HG03280 (cell line): ENCODE results near the gene PRKAR2A.

ENCODE experiments used
- ATAC-seq: cut with Tn5 transposase; IDR thresholded peaks from one replicate; pipeline ENCODE4 v1.9.1; 2021; ENCODE audit warnings: mild to moderate bottlenecking, moderate library complexity; ENCODE audit not compliant: unreplicated experiment

Gene PRKAR2A

DNA sequence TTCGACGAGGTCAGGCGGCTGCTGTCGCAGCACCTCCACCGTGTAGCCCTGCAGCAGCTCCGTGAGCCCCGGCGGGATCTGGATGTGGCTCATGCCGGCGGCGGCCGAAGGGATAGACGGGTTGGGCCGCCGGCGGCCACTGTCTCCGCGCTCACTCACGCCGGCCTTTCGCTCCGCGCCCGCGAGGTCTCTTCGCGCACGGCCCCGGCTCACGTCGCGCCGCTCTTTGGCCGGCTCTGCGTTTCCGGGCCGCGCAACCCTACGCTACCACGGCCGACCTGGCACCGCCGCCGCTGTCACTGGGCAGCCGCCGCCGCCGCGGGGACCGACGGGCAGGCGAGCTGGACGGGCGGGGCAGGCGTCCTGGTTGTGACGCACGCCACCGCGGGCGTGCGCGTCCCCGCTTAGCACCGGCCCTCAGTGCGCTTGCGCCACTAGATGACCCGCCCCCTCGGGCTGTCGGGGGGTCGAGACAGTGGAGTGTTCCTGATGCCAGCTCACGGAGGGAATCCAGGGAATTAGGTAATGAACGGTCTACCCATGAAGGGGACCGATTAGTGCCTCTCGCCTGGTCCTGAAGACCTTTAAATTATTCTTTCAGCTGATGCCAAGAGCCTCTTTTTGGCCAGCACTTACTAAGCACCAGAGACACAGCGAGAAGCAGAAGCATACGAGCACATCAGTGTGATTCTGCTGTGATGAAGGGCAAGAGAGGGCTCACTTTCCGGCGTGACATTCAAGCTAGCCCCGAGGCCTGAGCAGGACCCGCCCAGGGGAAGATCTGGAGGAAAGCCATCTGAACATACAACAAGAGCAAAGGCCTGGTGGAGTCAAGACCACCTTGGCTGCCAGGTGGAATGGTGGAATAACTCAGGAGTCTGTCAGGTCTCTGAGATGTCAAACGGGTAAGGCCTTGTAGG is at the start of gene PRKAR2A:
TSS of gene PRKAR2A (minus strand) at position 371 of the 920 bp plus-strand sequence. CDS start at position 93, 278 bp downstream.
- ATAC-seq, result peak; percentile 91

DNA sequence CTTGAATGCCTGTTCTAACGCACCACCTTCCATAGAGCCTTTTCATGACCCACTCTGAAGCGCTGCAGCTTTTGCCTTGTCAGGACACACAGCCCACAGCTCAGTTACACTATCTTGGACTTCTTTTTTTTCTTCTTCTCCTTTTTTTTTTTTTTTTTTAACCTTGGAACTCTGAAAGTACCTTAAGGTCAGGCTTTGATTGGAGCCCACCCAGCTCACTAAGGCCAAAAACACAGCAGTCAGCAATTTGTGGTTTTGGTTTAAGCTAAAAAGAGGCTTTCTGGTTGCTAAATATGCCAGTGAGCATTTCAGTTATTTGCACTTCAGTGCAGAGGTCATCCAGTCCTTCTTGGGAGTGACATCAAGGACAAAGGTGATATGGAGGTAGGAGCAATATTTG is 49.3 kb upstream of the PRKAR2A start:
- ATAC-seq, result no peak

DNA sequence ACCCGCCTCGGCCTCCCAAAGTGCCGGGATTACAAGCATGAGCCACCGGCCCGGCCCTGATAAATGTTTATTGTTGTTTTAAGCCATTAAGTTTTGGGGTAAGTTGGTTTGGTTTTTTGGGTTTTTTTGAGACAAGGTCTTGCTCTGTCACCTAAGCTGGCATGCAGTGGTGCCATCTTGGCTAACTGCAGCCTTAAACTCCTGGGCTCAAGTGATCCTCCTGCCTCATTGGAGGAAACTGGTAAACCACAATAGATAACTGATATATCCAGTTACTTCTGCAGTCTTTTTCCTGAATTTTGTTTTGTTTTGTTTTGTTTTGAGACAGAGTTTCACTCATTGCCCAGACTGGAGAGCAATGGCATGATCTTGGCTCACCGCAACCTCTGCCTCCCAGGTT is 46.8 kb upstream of the PRKAR2A start:
- no peak for ATAC-seq

DNA sequence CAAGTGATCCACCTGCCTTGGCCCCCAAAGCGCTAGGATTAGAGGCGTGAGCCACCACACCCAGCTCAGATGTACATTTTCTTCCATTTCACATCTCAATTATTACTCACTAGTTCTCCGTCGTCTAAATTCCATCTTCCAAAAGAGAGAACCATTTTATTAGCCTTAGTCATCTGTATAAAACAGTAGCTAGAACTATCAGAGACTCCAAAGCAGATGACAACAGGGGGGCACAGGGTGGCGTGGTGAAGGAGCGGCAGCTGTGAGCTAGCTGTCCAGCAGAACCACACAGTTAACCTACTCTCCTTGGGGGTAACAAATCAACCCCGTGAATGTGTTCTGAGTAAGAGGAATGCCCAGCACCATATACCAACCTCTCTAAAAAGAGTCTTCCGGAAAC is 43.9 kb upstream of the PRKAR2A start:
- no peak for ATAC-seq

DNA sequence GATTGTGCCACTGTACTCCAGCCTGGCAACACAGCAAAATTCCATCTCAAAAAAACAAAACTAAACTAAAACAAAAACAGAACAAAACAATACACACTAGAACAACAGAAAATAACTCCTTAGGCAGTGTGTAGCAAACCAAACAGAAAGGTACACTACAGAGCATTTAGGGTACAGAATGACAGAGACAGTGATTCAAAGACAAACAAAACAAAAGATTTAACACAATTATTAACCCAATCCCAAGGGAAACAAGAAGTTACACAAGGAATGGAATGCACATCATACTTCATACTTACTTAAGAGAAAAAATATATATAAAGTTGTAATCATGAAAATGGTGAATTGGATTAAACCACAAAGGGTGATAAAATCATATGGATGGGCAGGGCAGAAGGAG is 38.1 kb upstream of the PRKAR2A start:
- no peak for ATAC-seq

DNA sequence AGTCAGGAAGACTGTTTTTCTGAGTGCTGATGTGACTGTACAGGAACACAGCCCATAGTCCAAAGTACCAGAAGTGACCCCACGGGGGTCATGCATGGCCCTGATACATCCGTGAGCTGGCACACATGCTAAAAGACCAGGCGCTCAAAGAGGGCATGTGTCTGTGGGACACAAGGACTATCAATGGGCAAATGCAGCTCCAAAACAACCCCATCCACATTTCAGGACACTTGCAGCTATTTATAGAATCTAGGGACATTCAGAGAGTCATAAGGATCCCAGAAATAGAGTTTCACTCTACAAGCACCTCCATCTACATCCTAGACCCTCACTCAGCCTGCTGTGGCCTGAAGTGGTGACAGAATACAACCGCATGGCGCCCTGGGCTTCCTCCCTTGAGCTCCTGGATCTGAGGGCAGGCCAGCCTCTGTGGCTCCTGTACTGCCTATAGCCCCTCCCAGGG is 34.0 kb upstream of the PRKAR2A start:
- ATAC-seq, result no peak

DNA sequence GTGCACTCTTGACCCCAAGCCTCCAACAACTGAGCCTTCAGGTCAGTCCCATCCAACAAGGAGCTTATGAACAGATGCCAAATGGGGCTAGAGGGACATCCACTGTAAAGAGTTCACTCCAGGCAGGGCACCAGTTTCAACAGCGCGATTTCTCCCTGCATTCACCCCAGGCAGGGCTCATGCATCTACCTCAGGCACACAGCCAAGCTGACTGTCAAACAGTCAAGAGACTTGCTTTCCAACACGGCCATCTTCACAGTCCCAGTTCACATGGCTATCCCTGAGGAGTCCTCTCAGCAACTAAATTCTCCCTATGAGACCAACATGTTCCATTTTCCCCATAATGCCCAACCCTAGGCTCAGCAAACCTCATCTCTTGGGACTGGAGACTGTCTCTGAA is 33.3 kb upstream of the PRKAR2A start:
- ATAC-seq, result no peak

DNA sequence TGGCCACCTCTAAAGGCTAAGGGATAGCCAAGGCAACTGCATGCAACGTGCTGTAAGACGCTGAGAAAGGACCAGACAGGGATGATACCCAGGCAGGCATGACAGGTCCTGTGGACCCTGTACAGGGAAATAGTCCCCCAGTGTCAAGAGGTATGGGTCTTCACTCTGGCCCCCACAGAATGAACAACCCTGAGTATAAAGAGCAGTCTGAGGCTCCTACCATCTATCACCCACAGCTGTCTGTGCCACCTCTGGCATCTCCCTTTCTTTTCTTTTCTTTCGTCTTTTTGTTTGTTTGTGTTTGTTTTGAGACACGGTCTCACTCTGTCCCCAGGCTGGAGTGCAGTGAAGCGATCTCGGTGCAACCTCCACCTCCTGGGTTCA is 32.3 kb upstream of the PRKAR2A start:
- no peak for ATAC-seq

DNA sequence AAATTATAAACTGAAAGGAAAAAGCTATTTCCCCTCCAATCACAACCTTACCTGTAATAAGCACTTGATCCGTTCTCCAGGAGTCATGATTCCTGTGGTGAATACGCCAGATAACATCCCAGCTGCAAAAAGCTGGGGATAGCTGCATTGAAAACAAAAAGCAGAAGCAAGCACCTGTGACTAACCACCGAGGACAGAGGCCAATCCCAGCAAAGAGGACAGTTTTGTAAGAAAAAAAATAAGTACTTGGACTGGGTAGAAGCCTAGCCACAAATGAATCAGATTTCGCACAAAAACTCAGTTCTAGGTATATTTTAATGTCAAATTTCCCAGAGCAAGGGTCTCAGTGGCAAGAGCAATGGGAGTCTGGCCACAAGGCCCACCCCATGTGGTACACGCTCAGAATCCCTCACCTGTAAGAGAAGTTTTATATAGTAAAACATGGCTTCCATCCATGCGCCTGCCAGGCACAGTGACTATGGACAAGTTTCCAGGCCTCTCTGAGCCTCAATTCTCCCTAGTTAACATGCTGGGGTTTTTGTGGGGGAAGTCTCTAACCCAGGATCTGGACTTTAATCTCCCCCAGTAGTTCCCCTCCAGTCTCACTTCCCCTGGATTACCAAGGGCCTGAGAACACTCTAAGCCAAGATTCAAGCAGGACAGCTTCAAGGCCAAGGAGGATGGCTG is 31.8 kb upstream of the PRKAR2A start:
- ATAC-seq, result no peak

DNA sequence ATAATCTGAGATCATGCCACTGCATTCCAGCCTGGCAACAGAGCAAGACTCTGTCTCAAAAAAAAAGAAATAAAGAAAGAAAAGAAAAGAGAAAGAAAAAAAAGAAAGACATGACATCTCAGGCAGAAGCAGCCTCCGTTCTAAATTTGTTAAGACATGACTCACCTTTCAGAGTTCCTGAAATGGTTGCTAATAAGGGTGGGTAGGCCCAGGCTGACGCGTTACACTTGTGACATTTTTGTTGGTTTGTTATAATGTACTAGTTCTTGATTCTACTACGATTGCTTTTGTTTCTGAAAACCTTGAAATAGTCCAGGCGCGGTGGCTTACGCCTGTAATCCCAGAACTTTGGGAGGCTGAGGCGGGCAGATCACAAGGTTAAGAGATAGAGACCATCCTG is 30.0 kb upstream of the PRKAR2A start:
- no peak for ATAC-seq

DNA sequence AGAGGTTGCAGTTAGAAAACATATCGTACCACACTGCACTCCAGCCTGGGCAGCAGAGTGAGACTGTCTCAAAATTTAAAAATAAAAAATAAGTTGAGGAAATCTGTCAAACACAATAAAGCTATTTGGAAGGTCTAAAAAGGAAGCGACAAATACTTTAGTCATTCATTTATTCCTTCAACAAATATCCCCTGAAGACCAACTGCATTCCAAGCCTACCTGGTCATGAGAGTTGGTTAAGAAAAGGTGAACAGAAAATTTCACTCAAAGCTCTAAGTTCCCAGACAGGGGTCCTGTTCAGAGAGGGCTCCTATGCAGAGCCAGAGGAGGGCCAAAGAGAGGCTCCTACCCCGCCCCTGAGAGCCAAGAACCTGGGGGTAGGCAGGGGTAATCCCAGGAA is 15.4 kb upstream of the PRKAR2A start:
- no peak for ATAC-seq

DNA sequence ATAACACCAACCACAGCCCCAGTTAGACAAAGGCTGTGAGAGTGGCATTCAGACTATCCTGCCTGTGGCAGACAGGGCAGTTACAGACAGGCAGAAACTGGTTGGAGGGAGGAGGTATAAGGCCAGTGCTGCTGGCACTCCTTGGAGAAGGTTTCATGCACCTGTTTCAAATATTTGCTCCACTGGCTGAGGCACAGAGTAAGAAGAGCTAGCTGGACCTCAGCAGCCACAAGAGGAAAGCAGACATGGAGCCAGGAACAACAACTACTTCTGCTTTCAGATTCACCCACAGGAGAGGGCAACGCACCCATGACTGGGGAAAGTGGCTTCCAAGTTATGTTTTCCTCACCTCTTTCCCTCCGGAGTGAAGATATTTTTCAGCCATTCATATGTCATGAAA is 11.5 kb upstream of the PRKAR2A start:
- no peak for ATAC-seq

DNA sequence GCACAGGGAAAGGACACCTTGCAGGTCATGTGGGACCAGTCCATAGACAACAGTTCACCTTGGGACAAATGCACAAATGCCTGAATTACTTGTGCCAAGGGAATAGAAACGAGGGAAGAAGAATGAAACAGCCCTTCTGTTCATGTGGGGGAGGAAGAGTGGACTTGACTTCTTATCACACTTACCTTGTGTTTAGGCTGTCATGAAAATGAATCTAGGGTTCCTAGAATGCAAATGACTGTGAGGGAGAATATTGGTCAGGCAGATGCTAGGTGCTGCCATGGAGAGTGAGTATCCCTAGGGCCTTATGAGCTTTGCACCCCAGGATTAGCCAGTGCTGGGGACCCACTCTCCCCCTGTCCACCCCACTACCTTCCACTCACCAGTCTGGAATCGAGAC is 11.0 kb upstream of the PRKAR2A start:
- ATAC-seq, result no peak

DNA sequence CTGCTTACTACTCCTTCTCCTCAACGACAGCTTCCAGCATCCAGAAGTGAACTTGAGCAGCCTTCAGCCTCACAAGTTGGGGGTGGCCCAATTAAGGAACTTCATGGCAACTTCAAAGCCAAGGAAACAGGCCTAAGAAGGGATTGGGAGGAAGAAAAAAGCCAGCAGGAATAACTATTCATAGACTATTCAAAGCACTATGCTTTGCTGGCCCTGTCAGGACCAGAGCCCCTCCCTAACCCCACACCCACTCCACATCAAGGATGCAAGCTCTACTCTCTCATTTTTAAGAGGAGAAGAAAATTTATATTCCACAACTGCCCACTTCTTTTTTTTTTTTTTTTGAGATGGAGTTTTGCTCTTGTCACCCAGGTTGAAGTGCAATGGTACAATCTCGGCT is 10.0 kb upstream of the PRKAR2A start:
- no peak for ATAC-seq

DNA sequence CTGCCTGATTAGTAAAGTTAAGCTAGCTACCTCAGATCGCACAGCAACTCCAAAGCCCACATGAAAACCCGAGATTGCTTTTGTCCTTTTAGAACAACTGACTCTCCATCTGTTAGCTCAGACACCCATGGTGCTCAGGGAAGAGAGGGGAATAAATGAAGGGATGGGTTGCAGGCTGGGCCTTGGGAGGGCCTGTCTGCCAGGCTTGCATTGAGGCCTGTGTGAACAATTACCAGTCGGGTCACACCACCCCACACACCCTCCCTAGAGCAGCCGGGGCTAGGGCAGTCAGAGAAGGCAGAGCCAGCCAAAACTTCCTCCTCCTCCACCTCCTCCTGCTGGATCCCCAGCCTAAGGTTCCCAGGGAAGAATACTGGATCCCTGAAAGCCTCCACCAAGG is 8.8 kb upstream of the PRKAR2A start:
- no peak for ATAC-seq

DNA sequence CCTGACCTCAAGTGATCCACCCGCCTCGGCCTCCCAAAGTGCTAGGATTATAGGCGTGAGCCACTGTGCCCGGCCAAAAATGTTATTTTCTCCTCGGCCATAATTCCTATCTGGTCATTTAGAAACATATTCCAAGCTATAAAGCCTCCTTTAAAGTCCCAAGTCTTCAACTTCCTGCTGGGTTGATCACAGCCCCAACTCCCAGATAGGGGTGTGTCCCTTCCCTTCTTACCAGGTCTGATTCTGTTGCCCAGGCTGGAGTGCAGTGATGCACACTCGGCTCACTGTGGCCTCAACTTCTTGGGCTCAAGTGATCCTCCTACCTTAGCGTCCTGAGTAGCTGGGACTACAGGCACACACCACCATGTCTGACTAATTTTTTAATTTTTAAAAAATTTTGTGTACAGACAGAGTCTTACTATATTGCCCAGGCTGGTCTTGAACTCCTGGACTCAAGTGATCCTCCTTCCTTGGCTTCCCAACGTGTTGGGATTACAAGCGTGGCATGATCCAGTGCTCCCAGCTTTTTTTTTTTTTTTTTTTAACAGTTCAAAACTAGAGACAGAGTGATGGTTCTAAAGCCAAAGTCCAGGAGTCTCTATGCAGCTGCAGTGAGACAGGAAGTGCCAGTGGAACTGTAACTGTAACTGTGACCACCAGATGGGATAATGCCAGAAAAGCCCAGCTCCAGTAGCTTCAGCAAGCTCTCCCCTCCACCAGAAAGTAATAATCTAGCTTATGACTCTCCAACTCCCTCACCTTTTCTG is 8.2 kb upstream of the PRKAR2A start:
- no peak for ATAC-seq

DNA sequence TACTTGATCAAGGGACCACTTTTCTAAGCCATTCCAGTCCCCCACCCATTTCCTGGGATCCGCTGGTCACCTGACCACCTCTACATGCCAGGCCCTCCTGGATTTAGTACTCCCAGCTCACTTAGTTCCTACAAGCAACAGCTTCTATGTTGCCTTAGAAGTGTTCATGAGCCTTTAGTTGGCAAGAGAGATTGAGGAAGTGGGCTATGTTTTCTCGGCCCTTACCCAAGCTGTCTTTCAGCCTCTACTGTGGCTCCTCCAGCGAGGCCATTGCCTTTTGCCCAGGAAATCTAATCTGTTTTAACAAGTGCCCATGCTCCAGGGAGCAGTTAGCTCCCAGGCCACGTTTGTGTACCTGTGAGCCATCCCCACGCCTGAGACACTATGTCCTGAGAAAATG is 4.5 kb upstream of the PRKAR2A start:
- no peak for ATAC-seq

DNA sequence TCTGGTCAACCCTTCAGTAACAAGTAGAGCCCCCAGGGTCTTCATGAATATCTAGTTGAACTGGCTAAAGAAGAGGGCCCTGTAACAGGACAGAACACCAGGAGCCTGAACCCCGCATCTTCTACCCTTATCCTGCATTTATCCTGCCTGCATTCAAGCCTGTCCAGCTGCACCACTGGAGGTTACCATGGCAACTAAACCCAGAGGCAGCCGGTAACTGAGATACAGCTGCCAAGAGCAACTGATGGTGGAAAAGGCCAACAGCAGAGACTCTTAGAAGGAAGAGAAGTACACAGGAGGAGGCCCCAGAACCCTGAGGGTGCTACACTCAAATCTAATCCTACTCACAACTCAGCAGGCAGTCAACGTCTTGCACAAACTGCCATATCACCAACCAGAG is 3.7 kb upstream of the PRKAR2A start:
- no peak for ATAC-seq

DNA sequence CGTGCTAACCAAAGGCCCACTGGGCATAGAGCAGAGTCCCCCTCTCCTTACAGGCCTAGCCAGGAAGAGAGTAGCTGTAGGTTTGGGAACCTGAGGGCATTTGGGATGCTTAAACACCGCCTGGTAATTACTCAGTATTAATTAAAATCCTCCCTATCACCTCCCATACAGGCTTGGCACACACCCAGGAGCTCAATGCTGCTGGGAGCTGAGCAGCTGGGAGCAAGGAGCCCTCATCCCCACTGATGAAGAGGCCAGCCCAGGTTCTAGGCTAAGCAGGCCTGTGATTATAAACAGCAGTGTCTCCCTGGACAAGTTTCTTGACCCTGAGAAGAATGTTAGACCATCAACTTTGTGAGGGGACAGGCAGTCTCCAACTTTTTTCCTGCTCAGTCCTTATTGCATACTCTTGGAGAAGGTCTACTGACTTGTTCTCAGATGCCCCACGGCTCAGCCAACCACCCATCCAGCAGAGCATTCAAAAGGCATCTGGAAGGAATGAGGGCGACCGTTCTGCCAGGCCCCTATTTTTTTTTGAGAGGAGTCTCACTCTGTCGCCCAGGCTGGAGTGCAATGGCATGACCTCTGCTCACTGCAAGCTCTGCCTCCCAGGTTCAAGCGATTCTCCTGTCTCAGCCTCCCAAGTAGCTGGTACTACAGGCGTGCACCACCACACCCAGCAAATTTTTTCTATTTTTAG is 1.3 kb upstream of the PRKAR2A start:
- no peak for ATAC-seq

DNA sequence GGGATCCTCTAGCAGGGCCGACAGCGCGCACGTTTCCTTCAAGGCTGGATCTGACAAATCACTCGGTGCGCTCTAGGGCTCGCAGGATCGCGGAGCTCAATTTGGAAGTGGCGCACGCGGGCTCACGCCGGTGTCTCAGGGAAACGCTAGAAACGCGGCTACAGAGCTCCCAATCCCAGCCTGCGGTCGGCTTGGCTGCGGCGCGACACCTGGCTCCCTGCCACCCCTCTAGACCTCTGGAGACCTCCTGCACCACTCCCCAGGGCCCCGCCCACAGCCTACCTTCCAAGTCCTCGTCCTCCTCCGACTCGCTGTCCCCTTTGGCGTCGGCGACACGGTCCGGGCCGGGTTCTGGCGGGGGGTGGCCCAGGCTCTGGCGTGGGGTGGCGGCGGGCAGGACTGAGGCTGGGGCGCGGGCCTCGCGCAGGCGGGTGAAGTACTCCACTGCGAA is 596 bp downstream of the PRKAR2A start:
- peak; percentile 9 for ATAC-seq

DNA sequence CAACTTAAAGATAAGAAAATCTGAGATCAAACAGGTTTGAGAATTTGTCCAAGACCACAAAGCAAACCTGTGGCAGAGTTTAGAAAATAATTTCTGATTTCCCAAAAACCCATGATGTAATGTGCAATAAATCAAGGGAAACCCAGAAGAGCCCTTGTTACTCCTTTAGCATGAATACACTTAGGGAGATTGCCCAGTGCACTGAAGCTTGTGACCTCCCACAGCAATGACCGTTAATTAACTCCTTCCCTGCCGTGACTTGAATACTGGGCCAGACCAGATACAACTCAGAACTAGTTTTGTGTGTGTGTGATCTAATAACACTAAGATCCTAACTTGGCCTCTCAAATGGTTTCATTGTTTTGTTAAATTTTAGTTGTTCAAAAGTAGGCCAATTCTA is 2.5 kb downstream of the PRKAR2A start:
- ATAC-seq, result no peak
